ENCODE measurements around the gene FNDC3B. TPM values are rescaled to one million over a fixed set of nuclear protein-coding genes. Genes with fewer than 3 reads are reported as not detected.

FNDC3B gene
- total and polyA plus RNA-seq, 9 of the 15 experiments (the other 6 are each of a cell fraction or from before 2014, with no cell fraction given) = 7.0 to 35.8 (median 16.2) TPM

DNA sequence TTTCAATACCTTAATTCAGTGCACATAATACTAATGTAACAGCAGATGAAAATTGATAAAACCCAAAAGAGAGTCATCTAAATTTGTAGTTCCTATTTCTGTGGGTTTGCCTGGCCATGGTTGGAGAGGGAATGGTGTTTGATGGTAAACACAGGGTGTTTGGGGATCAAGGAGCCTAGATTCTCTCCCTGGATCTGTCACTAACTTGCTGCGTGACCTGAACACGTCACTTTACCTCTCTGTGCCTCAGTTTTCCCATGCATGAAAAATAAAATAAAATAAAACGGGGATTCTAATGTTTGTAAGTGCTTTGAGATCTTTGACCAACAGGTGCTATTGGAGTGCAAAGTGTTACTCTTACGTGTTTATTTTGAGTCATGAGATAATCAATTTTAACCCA lies 359.1 kb downstream of the FNDC3B start:
- H3K4me1 ChIP-seq (replicated peaks in 1 of 2; ENCODE audit: control insufficient read depth in 2 of 2, insufficient read depth in 2 of 2, low read length in 2 of 2) = no peaks in the 10 kb centered on the region
- H3K4me2 ChIP-seq (ENCODE audit: insufficient read depth, low read length) = no peak overlapping the region
- DNase-seq (ENCODE audit: extremely low read depth in 1 of 4, low spot score in 3 of 4) (no peak), FAIRE-seq (no peak), ATAC-seq (no peak)
- H4K20me1 ChIP-seq (replicated peaks; ENCODE audit: control insufficient read depth, insufficient read depth, low read length) = no peaks in the 10 kb centered on the region
- ChIA-PET CTCF (ENCODE audit: low intra/inter-chr PET ratio) (no interaction called here), POLR2A (no interaction called here)
- H3K79me2 ChIP-seq (ENCODE audit: control insufficient read depth, insufficient read depth, low read length) = no peaks in the 10 kb centered on the region
- no peak overlapping the region for H3K9ac ChIP-seq (ENCODE audit: insufficient read depth in 1 of 2, low read depth in 2 of 2, low read length in 2 of 2)
- H3K9me1 ChIP-seq (ENCODE audit: control insufficient read depth, insufficient read depth, low read length) = no peaks in the 10 kb centered on the region
- no peak overlapping the region for H3K27ac ChIP-seq (ENCODE audit: extremely low read depth, low read depth, low read length)
- intact Hi-C loops (cut with micrococcal nuclease) (no loop called here), in situ Hi-C loops (cut with MboI) (no loop called here)
- peaks cover 7% of the 10 kb centered on the region; the same call in 1 of the 3 replicates for H3K36me3 ChIP-seq (ENCODE audit: control insufficient read depth, insufficient read depth, low read length)
- 96% methylated on average over 4 of the region's 4 CpGs for WGBS (ENCODE audit: insufficient coverage, low coverage, missing lambda C conversion rate)
- H3K9me3 ChIP-seq (replicated peaks; ENCODE audit: control insufficient read depth, insufficient read depth, low read depth, low read length) = no peaks in the 10 kb centered on the region
- H2AFZ ChIP-seq (ENCODE audit: low read depth, low read length) = no peak overlapping the region
- no TSS peak for BruUV-seq (replicated peaks)
- H3K27me3 ChIP-seq (ENCODE audit: control insufficient read depth in 2 of 2, insufficient read depth in 2 of 2, low read length in 2 of 2) = no peaks in the 10 kb centered on the region
- H3K4me3 ChIP-seq = no peak overlapping the region
- no peak for TF ChIP-seq MTA1 (IDR thresholded peaks at IDR 0.05; ENCODE audit: borderline replicate concordance)
- TF ChIP-seq CTBP1 (IDR thresholded peaks at IDR 0.05; ENCODE audit: borderline replicate concordance) = no peak
- no peak for TF ChIP-seq ZSCAN32 (CRISPR knock-in tag; IDR thresholded peaks at IDR 0.05)
- TF ChIP-seq, protein P1, sequence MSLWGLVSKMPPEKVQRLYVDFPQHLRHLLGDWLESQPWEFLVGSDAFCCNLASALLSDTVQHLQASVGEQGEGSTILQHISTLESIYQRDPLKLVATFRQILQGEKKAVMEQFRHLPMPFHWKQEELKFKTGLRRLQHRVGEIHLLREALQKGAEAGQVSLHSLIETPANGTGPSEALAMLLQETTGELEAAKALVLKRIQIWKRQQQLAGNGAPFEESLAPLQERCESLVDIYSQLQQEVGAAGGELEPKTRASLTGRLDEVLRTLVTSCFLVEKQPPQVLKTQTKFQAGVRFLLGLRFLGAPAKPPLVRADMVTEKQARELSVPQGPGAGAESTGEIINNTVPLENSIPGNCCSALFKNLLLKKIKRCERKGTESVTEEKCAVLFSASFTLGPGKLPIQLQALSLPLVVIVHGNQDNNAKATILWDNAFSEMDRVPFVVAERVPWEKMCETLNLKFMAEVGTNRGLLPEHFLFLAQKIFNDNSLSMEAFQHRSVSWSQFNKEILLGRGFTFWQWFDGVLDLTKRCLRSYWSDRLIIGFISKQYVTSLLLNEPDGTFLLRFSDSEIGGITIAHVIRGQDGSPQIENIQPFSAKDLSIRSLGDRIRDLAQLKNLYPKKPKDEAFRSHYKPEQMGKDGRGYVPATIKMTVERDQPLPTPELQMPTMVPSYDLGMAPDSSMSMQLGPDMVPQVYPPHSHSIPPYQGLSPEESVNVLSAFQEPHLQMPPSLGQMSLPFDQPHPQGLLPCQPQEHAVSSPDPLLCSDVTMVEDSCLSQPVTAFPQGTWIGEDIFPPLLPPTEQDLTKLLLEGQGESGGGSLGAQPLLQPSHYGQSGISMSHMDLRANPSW (CRISPR knock-in tag; IDR thresholded peaks at IDR 0.05) = no peak
- no peak for TF ChIP-seq KAT7 (CRISPR knock-in tag; IDR thresholded peaks at IDR 0.05; ENCODE audit: borderline replicate concordance)
- TF ChIP-seq NCOA2 (IDR thresholded peaks at IDR 0.05; ENCODE audit: partially characterized antibody in 2 of 2) = no peak
- TF ChIP-seq, protein P2, sequence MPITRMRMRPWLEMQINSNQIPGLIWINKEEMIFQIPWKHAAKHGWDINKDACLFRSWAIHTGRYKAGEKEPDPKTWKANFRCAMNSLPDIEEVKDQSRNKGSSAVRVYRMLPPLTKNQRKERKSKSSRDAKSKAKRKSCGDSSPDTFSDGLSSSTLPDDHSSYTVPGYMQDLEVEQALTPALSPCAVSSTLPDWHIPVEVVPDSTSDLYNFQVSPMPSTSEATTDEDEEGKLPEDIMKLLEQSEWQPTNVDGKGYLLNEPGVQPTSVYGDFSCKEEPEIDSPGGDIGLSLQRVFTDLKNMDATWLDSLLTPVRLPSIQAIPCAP (CRISPR knock-in tag; IDR thresholded peaks at IDR 0.05; ENCODE audit: borderline replicate concordance) = no peak
- TF ChIP-seq ZNF282 (CRISPR knock-in tag; IDR thresholded peaks at IDR 0.05) = no peak
- TF ChIP-seq, protein P3, sequence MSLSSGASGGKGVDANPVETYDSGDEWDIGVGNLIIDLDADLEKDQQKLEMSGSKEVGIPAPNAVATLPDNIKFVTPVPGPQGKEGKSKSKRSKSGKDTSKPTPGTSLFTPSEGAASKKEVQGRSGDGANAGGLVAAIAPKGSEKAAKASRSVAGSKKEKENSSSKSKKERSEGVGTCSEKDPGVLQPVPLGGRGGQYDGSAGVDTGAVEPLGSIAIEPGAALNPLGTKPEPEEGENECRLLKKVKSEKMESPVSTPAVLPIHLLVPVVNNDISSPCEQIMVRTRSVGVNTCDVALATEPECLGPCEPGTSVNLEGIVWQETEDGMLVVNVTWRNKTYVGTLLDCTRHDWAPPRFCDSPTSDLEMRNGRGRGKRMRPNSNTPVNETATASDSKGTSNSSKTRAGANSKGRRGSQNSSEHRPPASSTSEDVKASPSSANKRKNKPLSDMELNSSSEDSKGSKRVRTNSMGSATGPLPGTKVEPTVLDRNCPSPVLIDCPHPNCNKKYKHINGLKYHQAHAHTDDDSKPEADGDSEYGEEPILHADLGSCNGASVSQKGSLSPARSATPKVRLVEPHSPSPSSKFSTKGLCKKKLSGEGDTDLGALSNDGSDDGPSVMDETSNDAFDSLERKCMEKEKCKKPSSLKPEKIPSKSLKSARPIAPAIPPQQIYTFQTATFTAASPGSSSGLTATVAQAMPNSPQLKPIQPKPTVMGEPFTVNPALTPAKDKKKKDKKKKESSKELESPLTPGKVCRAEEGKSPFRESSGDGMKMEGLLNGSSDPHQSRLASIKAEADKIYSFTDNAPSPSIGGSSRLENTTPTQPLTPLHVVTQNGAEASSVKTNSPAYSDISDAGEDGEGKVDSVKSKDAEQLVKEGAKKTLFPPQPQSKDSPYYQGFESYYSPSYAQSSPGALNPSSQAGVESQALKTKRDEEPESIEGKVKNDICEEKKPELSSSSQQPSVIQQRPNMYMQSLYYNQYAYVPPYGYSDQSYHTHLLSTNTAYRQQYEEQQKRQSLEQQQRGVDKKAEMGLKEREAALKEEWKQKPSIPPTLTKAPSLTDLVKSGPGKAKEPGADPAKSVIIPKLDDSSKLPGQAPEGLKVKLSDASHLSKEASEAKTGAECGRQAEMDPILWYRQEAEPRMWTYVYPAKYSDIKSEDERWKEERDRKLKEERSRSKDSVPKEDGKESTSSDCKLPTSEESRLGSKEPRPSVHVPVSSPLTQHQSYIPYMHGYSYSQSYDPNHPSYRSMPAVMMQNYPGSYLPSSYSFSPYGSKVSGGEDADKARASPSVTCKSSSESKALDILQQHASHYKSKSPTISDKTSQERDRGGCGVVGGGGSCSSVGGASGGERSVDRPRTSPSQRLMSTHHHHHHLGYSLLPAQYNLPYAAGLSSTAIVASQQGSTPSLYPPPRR (CRISPR knock-in tag; IDR thresholded peaks at IDR 0.05; ENCODE audit: borderline replicate concordance) = no peak
- TF ChIP-seq, protein P4, sequence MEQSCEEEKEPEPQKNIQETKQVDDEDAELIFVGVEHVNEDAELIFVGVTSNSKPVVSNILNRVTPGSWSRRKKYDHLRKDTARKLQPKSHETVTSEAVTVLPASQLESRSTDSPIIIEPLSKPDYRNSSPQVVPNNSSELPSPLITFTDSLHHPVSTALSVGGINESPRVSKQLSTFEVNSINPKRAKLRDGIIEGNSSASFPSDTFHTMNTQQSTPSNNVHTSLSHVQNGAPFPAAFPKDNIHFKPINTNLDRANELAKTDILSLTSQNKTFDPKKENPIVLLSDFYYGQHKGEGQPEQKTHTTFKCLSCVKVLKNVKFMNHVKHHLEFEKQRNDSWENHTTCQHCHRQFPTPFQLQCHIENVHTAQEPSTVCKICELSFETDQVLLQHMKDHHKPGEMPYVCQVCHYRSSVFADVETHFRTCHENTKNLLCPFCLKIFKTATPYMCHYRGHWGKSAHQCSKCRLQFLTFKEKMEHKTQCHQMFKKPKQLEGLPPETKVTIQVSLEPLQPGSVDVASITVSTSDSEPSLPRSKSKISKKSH (CRISPR knock-in tag; IDR thresholded peaks at IDR 0.05) = no peak
